Endothelial cell of umbilical vein (primary cell): ENCODE measurements around the gene RIOK2. TPM values are rescaled to one million over a fixed set of nuclear protein-coding genes. Genes with fewer than 3 reads are reported as not detected.

ENCODE experiments used
- BruUV-seq: library from RNA; stranded (reverse); fragments of 400-500 nt; replicated peaks from 2 replicates; lab custom pipeline; 2021; lab: Mats Ljungman, UMichigan
- CTCF ChIA-PET: fragments of 300-600, 350-600 bp; sonication (Branson Sonifier 250); formaldehyde crosslinking; loops from one replicate; lab custom pipeline; 2021; ENCODE audit warnings: antibody characterized with exemption, inconsistent platforms; lab: Charles Lee
- POLR2A ChIA-PET: fragments of 300-600, 350-600 bp; sonication (Branson Sonifier 250); formaldehyde crosslinking; loops from one replicate; lab custom pipeline; 2021; ENCODE audit warnings: antibody characterized with exemption, inconsistent platforms; lab: Charles Lee
- DNase-seq: peaks from one replicate; pipeline ENCODE4 v3.0.0-alpha.2; 2011; ENCODE audit warnings: low read depth, low spot score
- FAIRE-seq: peaks from 2 replicates; lab custom pipeline; 2011; peaks lifted over from hg19 to GRCh38; lab: Jason Lieb, UNC
- H2AFZ ChIP-seq: 2 replicates; pipeline ENCODE4 v1.6.0; 2012; ENCODE audit warnings: low read depth, low read length, control low read depth, inconsistent platforms
- H3K27ac ChIP-seq: 2 replicates; pipeline ENCODE4 v1.5.1; 2011; ENCODE audit warnings: low read depth, mild to moderate bottlenecking, control low read depth, low read length, moderate library complexity; ENCODE audit not compliant: insufficient read depth
- H3K27me3 ChIP-seq, 2 experiments: 2 replicates each; pipeline versions ENCODE4 v1.6.0 to v1.6.1; 2011; ENCODE audit warnings: low read length in 2 of 2, mixed read lengths in 1 of 2; ENCODE audit not compliant: control insufficient read depth in 2 of 2, insufficient read depth in 2 of 2
- H3K36me3 ChIP-seq, 2 experiments: 2 replicates in 1 of 2; 3 replicates in 1 of 2; pipeline ENCODE4 v1.5.1; 2011; ENCODE audit warnings: low read length in 2 of 2, mild to moderate bottlenecking in 1 of 2, moderate library complexity in 1 of 2; ENCODE audit not compliant: control insufficient read depth in 2 of 2, insufficient read depth in 2 of 2; ENCODE audit errors: extremely low read depth in 1 of 2
- H3K4me1 ChIP-seq: 3 replicates; pipeline ENCODE4 v1.5.1; 2011; ENCODE audit warnings: mild to moderate bottlenecking, low read length; ENCODE audit not compliant: control insufficient read depth, insufficient read depth; ENCODE audit errors: extremely low read depth
- H3K4me2 ChIP-seq: 2 replicates; pipeline ENCODE4 v1.6.1; 2011; ENCODE audit warnings: low read length, control low read depth, mixed read lengths; ENCODE audit not compliant: insufficient read depth
- H3K4me3 ChIP-seq, 3 experiments: fragments of 200-600 bp in 1 of 3; sonication (generic), shearing (Covaris generic) in 1 of 3; replicated peaks in 1 of 3; 2 replicates each; pipeline ENCODE4 v1.5.1; 2011 to 2016; ENCODE audit warnings: control low read depth in 3 of 3, low read length in 3 of 3, mild to moderate bottlenecking in 2 of 3, inconsistent platforms in 1 of 3, low read depth in 1 of 3, moderate library complexity in 1 of 3; ENCODE audit not compliant: insufficient read depth in 1 of 3
- H3K79me2 ChIP-seq: 2 replicates; pipeline ENCODE4 v1.6.0; 2012; ENCODE audit warnings: low read length, inconsistent platforms; ENCODE audit not compliant: control insufficient read depth, insufficient read depth
- H3K9ac ChIP-seq: replicated peaks from 2 replicates; pipeline ENCODE3; 2011; ENCODE audit warnings: low read length, control low read depth; ENCODE audit not compliant: insufficient read depth; ENCODE audit errors: extremely low read depth
- H3K9me1 ChIP-seq: replicated peaks from 3 replicates; pipeline ENCODE4 v1.6.0; 2011; ENCODE audit warnings: mild to moderate bottlenecking, low read length; ENCODE audit not compliant: control insufficient read depth, insufficient read depth; ENCODE audit errors: extremely low read depth
- H3K9me3 ChIP-seq: replicated peaks from 2 replicates; pipeline ENCODE4 v1.5.1; 2012; ENCODE audit warnings: low read length, inconsistent platforms; ENCODE audit not compliant: control insufficient read depth, insufficient read depth
- H4K20me1 ChIP-seq: replicated peaks from 2 replicates; pipeline ENCODE3; 2011; ENCODE audit warnings: mild to moderate bottlenecking, low read length; ENCODE audit not compliant: control insufficient read depth, insufficient read depth; ENCODE audit errors: extremely low read depth
- EZH2 ChIP-seq: IDR thresholded peaks from 2 replicates; pipeline ENCODE4 v1.6.1; 2012; ENCODE audit warnings: borderline replicate concordance, low read depth, mild to moderate bottlenecking, moderate library complexity, low read length, inconsistent platforms; ENCODE audit not compliant: severe bottlenecking
- FOS ChIP-seq: IDR thresholded peaks from 2 replicates; pipeline ENCODE4 v1.6.1; 2011; ENCODE audit warnings: mild to moderate bottlenecking, low read length, moderate library complexity, borderline replicate concordance; ENCODE audit not compliant: insufficient read depth
- GATA2 ChIP-seq: IDR thresholded peaks from 2 replicates; pipeline ENCODE4 v1.7.0; 2011; ENCODE audit warnings: low read depth, mild to moderate bottlenecking, moderate library complexity, mixed read lengths, low read length; ENCODE audit not compliant: insufficient read length, insufficient read depth
- JUN ChIP-seq: IDR thresholded peaks from 2 replicates; pipeline ENCODE4 v1.6.1; 2011; ENCODE audit warnings: borderline replicate concordance, low read depth; ENCODE audit not compliant: insufficient read length, insufficient read depth
- MYC ChIP-seq: IDR thresholded peaks from one replicate; pipeline ENCODE4 v1.6.1; 2011; ENCODE audit warnings: mild to moderate bottlenecking, low read depth, low read length
- POLR2A ChIP-seq: IDR thresholded peaks from 2 replicates; pipeline ENCODE4 v1.6.1; 2012; ENCODE audit warnings: low read depth, mild to moderate bottlenecking, control low read depth, low read length
- POLR2AphosphoS5 ChIP-seq: IDR thresholded peaks from 2 replicates; pipeline ENCODE4 v1.6.1; 2012; ENCODE audit warnings: low read depth, mild to moderate bottlenecking, control low read depth, low read length, moderate library complexity; ENCODE audit not compliant: insufficient read depth
- dilution Hi-C: fragments of 300-500 bp; cut with MboI; formaldehyde crosslinking; loops from one replicate; pipeline ENCODE4 v1.15.0; 2019; ENCODE audit warnings: low sequenced_read_pairs; ENCODE audit not compliant: extremely low pct_ligation_motif_present
- intact Hi-C: fragments of 100-400 bp; cut with micrococcal nuclease; formaldehyde crosslinking; loops from one replicate; pipeline ENCODE4 v1.10.0; 2022
- polyA plus RNA-seq, 4 experiments: library from polyadenylated mRNA; depleted of rRNA in 3 of 4; stranded (reverse) in 3 of 4; unstranded in 1 of 4; fragments of >200 nt; gene quantifications; 2 replicates each; pipeline versions ENCODE4 v1.2.1 to v1.2.3, GENCODE V29; 2011 to 2012; ENCODE audit warnings: missing spikeins in 1 of 4
- total RNA-seq: library from RNA; stranded (reverse); gene quantifications from 2 replicates; pipeline ENCODE4 v1.2.3, GENCODE V29; 2021
- TF ChIP-seq, protein P1 (sequence below): IDR thresholded peaks from 2 replicates; pipeline ENCODE4 v1.6.1; 2011; ENCODE audit not compliant: insufficient read depth, insufficient read length
- TF ChIP-seq, protein P2 (sequence below), 2 donors: IDR thresholded peaks; 1 replicate in 1 of 2; 2 replicates in 1 of 2; pipeline ENCODE4 v1.5.1; 2011; ENCODE audit warnings: low read length in 2 of 2, mild to moderate bottlenecking in 2 of 2, moderate library complexity in 2 of 2, control low read depth in 1 of 2, inconsistent platforms in 1 of 2, low read depth in 1 of 2; ENCODE audit not compliant: insufficient read depth in 1 of 2; ENCODE audit errors: extremely low read depth in 1 of 2

Gene RIOK2
- total and polyA plus RNA-seq, 2 donors (not counting 3 experiments of a cell fraction or from before 2014, with no cell fraction given): 3.5 to 25.4 TPM

DNA sequence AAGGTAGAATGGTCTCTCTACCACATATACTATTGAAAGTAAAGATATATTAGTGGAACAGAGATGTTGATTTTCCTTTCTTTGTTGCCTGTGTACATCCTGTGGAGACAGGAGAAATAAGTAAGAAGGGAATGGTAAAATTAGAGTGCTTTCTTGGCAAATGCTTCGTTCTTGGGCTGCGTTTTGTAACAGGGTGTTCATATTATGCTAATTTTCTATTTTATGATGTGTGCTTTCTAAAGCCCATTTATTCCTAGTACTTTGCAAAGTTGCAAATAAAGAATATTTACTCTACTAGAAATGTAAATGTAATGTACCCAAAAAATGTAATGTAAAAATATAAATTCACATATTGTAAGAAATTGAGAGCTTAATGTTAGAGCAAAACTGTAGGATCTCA, 40.5 kb upstream of the RIOK2 start:
- CTCF ChIA-PET: no interaction called here

More for the DNA sequence above, 40.5 kb upstream of the RIOK2 start:
- Histone ChIP-seq H3K4me3 (no peak overlapping the region), H3K79me2 (no peaks in the 10 kb centered on the region), H3K4me1 (no peaks in the 10 kb centered on the region), H3K4me2 (no peak overlapping the region), H2AFZ (no peak overlapping the region), H3K36me3 (no peaks in the 10 kb centered on the region), H3K9me1 (no peaks in the 10 kb centered on the region), H3K9me3 (no peaks in the 10 kb centered on the region), H3K27ac (no peak overlapping the region), H3K27me3 (no peaks in the 10 kb centered on the region), H4K20me1 (no peaks in the 10 kb centered on the region), H3K9ac (no peak overlapping the region)
- dilution Hi-C loops: no loop called here
- TF ChIP-seq, protein P1, sequence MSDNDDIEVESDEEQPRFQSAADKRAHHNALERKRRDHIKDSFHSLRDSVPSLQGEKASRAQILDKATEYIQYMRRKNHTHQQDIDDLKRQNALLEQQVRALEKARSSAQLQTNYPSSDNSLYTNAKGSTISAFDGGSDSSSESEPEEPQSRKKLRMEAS: no peak
- no peak for TF ChIP-seq JUN
- no peak for TF ChIP-seq GATA2
- no peak for TF ChIP-seq POLR2A
- no peak for TF ChIP-seq EZH2
- no peak for TF ChIP-seq MYC
- TF ChIP-seq FOS: no peak
- TF ChIP-seq, protein P2, sequence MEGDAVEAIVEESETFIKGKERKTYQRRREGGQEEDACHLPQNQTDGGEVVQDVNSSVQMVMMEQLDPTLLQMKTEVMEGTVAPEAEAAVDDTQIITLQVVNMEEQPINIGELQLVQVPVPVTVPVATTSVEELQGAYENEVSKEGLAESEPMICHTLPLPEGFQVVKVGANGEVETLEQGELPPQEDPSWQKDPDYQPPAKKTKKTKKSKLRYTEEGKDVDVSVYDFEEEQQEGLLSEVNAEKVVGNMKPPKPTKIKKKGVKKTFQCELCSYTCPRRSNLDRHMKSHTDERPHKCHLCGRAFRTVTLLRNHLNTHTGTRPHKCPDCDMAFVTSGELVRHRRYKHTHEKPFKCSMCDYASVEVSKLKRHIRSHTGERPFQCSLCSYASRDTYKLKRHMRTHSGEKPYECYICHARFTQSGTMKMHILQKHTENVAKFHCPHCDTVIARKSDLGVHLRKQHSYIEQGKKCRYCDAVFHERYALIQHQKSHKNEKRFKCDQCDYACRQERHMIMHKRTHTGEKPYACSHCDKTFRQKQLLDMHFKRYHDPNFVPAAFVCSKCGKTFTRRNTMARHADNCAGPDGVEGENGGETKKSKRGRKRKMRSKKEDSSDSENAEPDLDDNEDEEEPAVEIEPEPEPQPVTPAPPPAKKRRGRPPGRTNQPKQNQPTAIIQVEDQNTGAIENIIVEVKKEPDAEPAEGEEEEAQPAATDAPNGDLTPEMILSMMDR (IDR thresholded peaks at IDR 0.05; ENCODE audit: extremely low read depth in 1 of 2, insufficient read depth in 1 of 2, low read depth in 1 of 2, low read length in 2 of 2): no peak
- no peak for TF ChIP-seq POLR2AphosphoS5
- DNase-seq (no peak), FAIRE-seq (no peak)
- no TSS peak for BruUV-seq
- intact Hi-C loops: no loop called here
- POLR2A ChIA-PET: no interaction called here
